DND-41 (cell line): ENCODE measurements around the gene NPBWR2.
A peak's percentile ranks its signal among the peaks of the same experiment; 100 is the strongest.

Source experiments
- ATAC-seq: fragments of 200-7000 bp; cut with Tn5 transposase; 3 replicates; pipeline ENCODE4 v1.9.1; 2021; ENCODE audit warnings: low read depth; ENCODE audit not compliant: insufficient read depth
- DNase-seq: peaks from one replicate; pipeline ENCODE4 v3.0.0-alpha.2; 2020
- H2AFZ ChIP-seq: 2 replicates; pipeline ENCODE4 v1.6.0; 2012; ENCODE audit warnings: low read depth, low read length
- H3K27ac ChIP-seq: 2 replicates; pipeline ENCODE4 v1.5.1; 2012; ENCODE audit warnings: low read length, inconsistent platforms
- H3K27me3 ChIP-seq: fragments of 200-600 bp; sonication (generic); 2 replicates; pipeline ENCODE4 v1.6.0; 2012; ENCODE audit warnings: low read length, mild to moderate bottlenecking, inconsistent platforms; ENCODE audit not compliant: insufficient read depth, poor library complexity
- H3K36me3 ChIP-seq: 2 replicates; pipeline ENCODE4 v1.5.1; 2012; ENCODE audit warnings: low read length, inconsistent platforms; ENCODE audit not compliant: insufficient read depth
- H3K4me1 ChIP-seq: 2 replicates; pipeline ENCODE4 v1.5.1; 2012; ENCODE audit warnings: mild to moderate bottlenecking, low read length; ENCODE audit not compliant: insufficient read depth
- H3K4me2 ChIP-seq: 2 replicates; pipeline ENCODE4 v1.6.0; 2012; ENCODE audit warnings: mild to moderate bottlenecking, moderate library complexity, low read length, inconsistent platforms; ENCODE audit not compliant: insufficient read depth
- H3K4me3 ChIP-seq, 2 experiments: fragments of 200-600 bp in 1 of 2; shearing (Covaris generic) in 1 of 2; 2 replicates each; pipeline ENCODE4 v1.5.1; 2012 to 2016; ENCODE audit warnings: inconsistent platforms in 2 of 2, low read length in 2 of 2, mild to moderate bottlenecking in 2 of 2, low read depth in 1 of 2, moderate library complexity in 1 of 2
- H3K79me2 ChIP-seq: 2 replicates; pipeline ENCODE4 v1.6.0; 2012; ENCODE audit warnings: low read length, inconsistent platforms; ENCODE audit not compliant: insufficient read depth
- H3K9ac ChIP-seq: 2 replicates; pipeline ENCODE4 v1.6.0; 2012; ENCODE audit warnings: low read depth, mild to moderate bottlenecking, inconsistent platforms, low read length, moderate library complexity
- H3K9me3 ChIP-seq: 2 replicates; pipeline ENCODE4 v1.5.1; 2012; ENCODE audit warnings: low read length, moderate library complexity, mild to moderate bottlenecking, inconsistent platforms; ENCODE audit not compliant: insufficient read depth, severe bottlenecking
- H4K20me1 ChIP-seq: 2 replicates; pipeline ENCODE4 v1.6.0; 2012; ENCODE audit warnings: low read length; ENCODE audit not compliant: insufficient read depth
- EZH2 ChIP-seq: IDR thresholded peaks from 3 replicates; pipeline ENCODE4 v1.6.1; 2012; ENCODE audit warnings: borderline replicate concordance, low read depth, mild to moderate bottlenecking, moderate library complexity, low read length, inconsistent platforms; ENCODE audit not compliant: severe bottlenecking
- TF ChIP-seq, protein P1 (sequence below): IDR thresholded peaks from 2 replicates; pipeline ENCODE4 v1.5.1; 2012; ENCODE audit warnings: borderline replicate concordance, low read length, moderate library complexity, mild to moderate bottlenecking; ENCODE audit not compliant: poor library complexity, severe bottlenecking; ENCODE audit errors: extremely low read depth

Gene NPBWR2

GRCh38 chr20:64070244-64070993, 36.9 kb downstream of the NPBWR2 start:
- Histone ChIP-seq H3K4me2 (no peak overlapping the region), H3K9me3 (no peaks in the 10 kb centered on the region), H3K4me3 (no peak overlapping the region), H3K9ac (no peak overlapping the region), H3K36me3 (peaks cover 30% of the 10 kb centered on the region), H3K27ac (no peak overlapping the region), H2AFZ (no peak overlapping the region), H3K4me1 (peaks cover 3% of the 10 kb centered on the region; the same call in 1 of the 2 replicates), H3K79me2 (no peaks in the 10 kb centered on the region), H4K20me1 (peaks cover 22% of the 10 kb centered on the region; the same call in 1 of the 2 replicates), H3K27me3 (no peaks in the 10 kb centered on the region)
- TF ChIP-seq EZH2: no peak
- TF ChIP-seq, protein P1, sequence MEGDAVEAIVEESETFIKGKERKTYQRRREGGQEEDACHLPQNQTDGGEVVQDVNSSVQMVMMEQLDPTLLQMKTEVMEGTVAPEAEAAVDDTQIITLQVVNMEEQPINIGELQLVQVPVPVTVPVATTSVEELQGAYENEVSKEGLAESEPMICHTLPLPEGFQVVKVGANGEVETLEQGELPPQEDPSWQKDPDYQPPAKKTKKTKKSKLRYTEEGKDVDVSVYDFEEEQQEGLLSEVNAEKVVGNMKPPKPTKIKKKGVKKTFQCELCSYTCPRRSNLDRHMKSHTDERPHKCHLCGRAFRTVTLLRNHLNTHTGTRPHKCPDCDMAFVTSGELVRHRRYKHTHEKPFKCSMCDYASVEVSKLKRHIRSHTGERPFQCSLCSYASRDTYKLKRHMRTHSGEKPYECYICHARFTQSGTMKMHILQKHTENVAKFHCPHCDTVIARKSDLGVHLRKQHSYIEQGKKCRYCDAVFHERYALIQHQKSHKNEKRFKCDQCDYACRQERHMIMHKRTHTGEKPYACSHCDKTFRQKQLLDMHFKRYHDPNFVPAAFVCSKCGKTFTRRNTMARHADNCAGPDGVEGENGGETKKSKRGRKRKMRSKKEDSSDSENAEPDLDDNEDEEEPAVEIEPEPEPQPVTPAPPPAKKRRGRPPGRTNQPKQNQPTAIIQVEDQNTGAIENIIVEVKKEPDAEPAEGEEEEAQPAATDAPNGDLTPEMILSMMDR: no peak
- ATAC-seq (no peak), DNase-seq (no peak)

DNA sequence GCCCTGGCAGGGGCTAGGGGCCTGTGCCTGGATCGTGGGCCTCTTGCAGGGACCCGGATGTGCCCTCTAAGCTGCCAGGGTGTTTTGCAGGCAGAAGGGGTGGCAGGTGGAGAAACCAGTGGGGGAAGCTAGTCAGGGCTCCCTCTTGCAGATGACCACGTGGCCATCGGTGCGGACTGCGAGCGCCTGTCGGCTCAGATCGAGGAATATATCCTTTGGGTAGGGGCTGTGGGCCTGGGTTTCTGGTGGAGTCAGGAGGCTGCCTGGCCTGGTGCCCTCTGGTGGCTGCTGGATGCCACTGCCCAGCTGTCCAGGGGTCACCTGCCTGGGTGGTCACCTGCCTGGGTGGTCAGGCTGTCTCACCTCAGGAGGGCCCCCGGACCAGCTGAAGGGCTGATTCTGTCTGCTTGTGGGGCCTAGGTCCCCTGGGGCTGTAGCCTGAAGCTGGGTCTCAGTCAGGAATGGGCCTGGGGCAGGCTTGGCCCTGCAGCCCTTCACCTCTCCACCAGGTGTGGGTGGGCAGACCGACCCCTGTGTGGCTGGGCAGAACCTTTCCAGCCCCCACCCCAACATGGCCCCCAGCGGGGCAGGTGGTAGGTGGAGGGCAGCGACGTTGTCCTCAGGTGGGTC, 37.6 kb downstream of the NPBWR2 start:
- ATAC-seq (peak; percentile 34; the same call in 1 of the 3 replicates), DNase-seq (peak; percentile 29)
- H3K4me1 ChIP-seq: peaks cover 9% of the 10 kb centered on the region; the same call in 1 of the 2 replicates
- no peaks in the 10 kb centered on the region for H3K79me2 ChIP-seq
- no peak overlapping the region for H2AFZ ChIP-seq
- H3K27me3 ChIP-seq: no peaks in the 10 kb centered on the region
- no peak overlapping the region for H3K27ac ChIP-seq
- H3K36me3 ChIP-seq: peaks cover 25% of the 10 kb centered on the region
- H3K9ac ChIP-seq: no peak overlapping the region
- H3K9me3 ChIP-seq: no peaks in the 10 kb centered on the region
- H4K20me1 ChIP-seq: peaks cover 22% of the 10 kb centered on the region; the same call in 1 of the 2 replicates
- no peak overlapping the region for H3K4me3 ChIP-seq
- H3K4me2 ChIP-seq: no peak overlapping the region
- TF ChIP-seq, protein P1: peak; percentile 77
- no peak for TF ChIP-seq EZH2

DNA sequence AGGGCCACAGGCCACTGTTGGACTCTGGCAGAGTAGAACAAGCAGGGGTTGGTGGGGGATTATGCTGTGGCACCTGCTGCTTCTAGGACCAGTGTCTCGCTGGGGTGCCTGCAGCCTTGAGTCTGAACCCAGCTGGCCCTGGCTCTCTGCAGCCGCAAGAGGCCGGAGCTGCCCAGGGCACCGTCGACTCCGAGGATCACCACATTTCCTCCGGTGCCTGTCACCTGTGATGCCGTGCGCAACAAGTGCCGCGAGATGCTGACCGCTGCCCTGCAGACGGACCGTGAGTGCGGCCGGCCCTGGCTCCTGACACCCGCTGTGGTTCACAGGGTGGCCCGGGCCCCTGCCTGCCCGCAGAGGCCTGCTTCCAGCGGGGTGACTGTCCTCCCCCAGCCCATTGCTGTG, 38.2 kb downstream of the NPBWR2 start:
- no peak overlapping the region for H3K4me2 ChIP-seq
- DNase-seq (no peak), ATAC-seq (no peak)
- H3K27me3 ChIP-seq: no peaks in the 10 kb centered on the region
- peaks cover 20% of the 10 kb centered on the region for H3K36me3 ChIP-seq
- H4K20me1 ChIP-seq: peaks cover 25% of the 10 kb centered on the region
- H3K4me1 ChIP-seq: peaks cover 14% of the 10 kb centered on the region
- no peaks in the 10 kb centered on the region for H3K79me2 ChIP-seq
- H3K9me3 ChIP-seq: no peaks in the 10 kb centered on the region
- TF ChIP-seq EZH2: no peak
- TF ChIP-seq, protein P1: no peak
- no peak overlapping the region for H3K9ac ChIP-seq
- H2AFZ ChIP-seq: no peak overlapping the region
- H3K27ac ChIP-seq: no peak overlapping the region
- H3K4me3 ChIP-seq: no peak overlapping the region
